22Rv1 (cell line): ENCODE data around the gene OBP2B.

Source experiments
- CTCF ChIP-seq: fragments of 450-650 bp; IDR thresholded peaks from 2 replicates; pipeline ENCODE4 v1.5.1; 2017; ENCODE audit warnings: mild to moderate bottlenecking
- ZFX ChIP-seq: fragments of 450-650 bp; IDR thresholded peaks from 2 replicates; pipeline ENCODE4 v1.6.1; 2017; ENCODE audit warnings: antibody characterized with exemption, borderline replicate concordance

GRCh38 chr9:133168432-133168831 is 40.6 kb downstream of the OBP2B start:
- no peak for TF ChIP-seq CTCF
- no peak for TF ChIP-seq ZFX
